Smooth muscle cell of the brain vasculature (primary cell): ENCODE measurements around the gene MAPKAPK3.
"Not testable (repeated sequence)": the region's sequence is repeated elsewhere in the genome, so short reads cannot be mapped to it uniquely, and the experiment has no call there.

Experiments used
- DNase-seq: peaks from one replicate; pipeline ENCODE4 v3.0.0-alpha.2; 2012; ENCODE audit warnings: low read depth, low spot score

Gene MAPKAPK3

DNA sequence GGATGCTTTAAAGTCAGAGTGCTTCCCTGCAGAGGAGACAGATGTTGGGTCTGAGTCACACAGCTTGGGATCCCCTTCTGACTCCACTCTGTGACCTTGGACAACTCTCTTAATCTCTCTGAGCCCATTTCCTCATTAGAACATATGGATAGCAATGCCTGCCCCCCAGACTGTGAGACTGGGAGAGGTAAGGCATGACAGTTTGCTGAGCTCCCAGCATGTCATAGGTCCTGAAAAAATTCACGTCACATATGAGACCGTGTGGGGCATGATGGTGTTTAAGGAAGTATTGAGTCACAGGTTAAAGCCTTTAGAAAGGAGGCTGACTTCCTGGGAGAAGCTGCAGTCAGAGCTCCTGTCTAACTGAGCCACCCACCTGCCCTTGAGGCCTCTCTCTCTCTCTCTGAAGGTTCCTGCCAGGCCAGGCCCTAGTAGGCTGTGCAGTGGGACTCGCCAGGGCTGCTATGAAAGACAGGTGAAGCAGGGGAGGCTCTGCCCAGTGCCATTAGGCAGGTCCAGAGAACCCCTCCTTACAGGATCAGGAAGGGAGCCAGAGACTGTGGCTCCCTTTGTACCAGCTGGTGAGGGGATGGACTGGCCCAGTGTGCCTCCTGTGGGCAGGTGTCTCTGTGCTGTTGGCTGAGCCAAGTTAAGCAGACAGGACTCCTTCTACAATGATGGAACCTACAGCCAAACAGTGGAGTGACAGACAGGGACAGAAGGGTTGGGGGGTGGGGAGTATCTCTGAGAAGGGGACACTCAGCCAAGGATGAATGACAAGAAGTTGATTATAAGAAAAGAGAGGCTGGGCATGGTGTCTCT is 38.3 kb downstream of the MAPKAPK3 start:
- DNase-seq = no peak

DNA sequence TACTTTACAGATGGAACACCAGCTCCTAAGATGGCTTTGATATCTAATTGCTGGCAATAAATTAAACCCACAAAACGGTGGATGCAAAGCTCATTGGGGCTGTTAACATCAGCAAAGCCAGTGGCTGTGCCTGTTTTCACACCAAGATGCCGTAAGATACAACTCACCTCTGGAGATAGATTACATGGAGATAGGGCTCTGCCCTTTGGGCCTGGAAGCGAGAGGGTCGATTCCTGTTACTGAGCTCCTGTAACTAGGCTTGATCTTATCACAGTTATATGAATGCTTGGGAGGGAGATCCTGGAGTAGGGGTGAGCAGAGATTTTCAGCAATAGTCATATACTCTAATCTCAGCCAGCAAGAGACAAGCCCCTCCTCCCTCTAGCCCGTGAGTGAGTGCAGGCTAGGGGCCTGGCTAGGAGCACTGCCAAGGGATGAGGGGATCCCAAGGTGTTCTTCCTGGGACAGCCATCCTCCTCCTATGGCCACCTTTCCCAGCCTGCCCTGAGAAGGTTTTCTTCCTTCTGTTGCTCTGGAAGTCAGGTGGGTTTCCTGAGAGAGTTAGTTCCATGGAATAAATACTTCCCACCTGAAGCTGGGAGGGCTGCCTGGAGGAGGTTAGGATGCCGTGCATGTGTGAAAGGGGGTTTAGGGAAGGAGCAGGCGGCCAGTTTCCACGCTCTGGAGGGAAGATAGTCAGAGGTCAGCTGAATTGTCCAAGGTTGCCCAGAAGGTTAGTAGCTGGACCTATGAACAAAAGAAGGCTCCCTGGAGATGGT is 39.7 kb downstream of the MAPKAPK3 start:
- DNase-seq = no peak

DNA sequence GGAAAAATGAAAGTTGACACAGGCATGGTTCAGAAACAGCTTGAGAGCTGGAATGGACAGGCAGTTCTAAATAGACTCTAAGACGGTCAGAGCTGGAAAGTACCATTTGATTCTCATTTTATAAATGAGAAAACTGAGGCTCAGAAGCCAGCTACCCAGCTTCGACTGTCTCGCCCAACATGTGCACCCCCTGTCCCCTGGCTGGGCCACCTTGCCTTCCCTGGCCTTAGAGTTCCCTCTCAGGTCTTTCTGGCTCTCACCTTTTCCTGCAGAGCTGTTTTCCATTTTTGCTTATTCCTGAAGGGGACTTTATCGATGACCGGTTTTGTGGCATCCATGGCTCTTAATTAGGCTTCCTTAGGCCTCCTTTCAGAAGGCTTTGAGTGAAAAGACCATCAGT is 40.5 kb downstream of the MAPKAPK3 start:
- no peak for DNase-seq

DNA sequence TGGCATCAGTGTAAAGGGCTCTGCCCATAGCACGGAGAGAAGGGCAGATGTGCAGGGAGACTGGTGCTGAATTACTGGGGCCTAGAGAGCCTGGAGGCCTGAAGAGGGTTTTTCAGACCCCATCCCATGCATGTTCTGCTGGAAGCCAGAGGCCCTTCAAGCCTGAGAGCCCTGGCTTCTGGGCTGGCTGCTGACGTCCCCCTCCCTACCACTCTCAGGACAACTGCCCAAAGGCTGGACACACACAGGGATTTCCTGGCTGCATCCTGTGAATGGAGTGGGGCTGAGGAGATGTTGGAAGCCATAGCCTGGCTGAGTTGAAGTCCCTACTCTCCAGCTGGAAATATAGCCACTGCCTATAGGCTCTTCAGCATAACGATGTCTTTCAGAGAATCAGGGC is 40.9 kb downstream of the MAPKAPK3 start:
- no peak for DNase-seq

DNA sequence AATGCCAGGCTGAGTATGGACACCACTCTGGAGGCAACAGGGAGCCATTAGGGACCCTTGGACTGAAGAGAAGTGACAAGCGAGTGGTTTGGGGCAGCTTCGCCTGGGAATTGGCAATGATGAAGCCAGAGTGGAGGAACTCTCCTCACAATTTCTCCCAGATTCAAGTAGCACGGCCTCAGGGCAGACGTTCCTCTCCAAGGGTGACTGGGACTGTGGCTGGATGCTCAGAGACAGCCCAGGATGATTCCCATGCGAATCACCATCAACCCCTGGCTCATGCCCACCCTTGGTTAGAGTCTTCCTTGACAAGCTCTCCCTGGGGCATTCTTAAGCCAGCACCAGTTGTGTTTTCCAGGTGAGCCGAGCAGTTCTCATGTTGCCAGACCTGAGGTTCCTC is 41.5 kb downstream of the MAPKAPK3 start:
- no peak for DNase-seq

DNA sequence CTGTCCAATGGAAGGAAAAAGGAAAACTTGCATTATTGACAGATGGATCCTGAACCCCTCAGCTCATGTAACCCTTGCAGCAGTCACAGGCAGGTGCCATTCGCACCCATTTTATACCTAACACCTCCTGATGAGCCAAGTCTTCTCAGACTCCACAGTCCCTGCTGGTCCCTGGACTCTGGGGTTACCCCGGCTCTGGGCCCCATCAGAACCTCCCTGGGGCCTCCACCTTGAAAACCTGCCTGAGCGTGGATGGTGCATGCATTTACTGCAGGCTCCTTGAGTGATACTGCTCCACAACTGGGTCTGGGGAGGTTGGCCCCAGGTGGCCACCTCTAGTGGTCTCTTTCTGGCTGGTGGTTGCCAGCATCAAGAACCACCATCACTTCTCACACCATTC is 41.9 kb downstream of the MAPKAPK3 start:
- DNase-seq = no peak

DNA sequence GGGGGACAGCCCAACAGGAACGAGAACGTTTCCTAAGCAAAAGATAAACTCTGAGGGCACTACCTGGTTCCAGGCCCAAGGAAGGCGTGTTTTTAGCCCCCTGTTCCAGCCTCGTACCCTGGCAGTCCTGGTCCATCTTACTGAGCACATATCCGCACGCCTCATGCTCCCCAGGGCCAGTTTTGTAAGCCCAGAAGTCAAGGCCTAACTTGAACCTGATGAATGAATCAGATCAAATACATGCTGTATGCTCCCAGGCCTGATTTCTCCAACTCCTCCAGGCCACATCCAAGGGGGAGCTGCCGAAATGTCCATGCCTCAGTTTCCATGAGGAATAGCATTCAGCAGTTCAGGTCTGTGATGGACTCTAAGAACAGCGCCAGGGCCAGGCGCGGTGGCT is 43.4 kb downstream of the MAPKAPK3 start:
- no peak for DNase-seq

DNA sequence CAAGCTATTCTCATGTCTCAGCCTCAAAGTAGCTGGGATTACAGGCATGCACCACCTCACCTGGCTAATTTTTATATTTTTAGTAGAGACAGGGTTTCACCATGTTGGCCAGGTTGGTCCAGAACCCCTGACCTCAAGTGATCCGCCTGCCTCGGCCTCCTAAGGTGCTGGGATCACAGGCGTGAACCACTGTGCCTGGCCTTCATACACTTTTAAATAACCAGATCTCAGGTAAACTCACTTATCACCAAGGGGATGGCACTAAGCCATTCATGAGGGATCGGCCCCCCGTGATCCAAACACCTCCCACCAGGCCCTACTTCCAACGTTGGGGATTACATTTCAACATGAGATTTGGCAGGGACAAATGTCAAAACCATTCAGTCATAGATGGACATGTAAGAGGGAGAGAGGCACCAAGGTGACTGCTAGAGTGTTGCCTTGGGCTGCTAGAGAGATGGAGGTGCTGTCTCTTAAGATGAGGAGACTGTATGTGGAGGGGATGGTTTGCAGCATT is 44.4 kb downstream of the MAPKAPK3 start:
- DNase-seq = no peak

DNA sequence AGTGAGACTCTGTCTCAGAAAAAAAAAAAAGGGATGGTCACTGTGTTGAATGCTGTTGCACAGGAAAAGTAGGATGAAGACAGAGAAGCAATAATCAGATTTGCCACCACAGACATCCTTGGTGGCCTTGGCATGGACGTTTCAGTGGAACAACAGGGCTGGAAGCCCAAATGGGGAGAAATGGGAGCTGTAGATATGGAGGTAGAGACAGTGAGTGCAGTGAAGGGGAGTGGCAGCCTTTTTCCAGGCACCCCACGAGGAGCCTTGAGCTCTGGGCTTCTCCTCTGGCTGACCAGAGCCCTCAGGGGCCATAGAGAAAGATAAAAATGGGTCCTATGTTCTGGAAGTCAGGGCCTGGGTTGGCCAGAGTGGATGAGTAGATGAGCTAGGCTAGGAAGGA is 45.5 kb downstream of the MAPKAPK3 start:
- no peak for DNase-seq

DNA sequence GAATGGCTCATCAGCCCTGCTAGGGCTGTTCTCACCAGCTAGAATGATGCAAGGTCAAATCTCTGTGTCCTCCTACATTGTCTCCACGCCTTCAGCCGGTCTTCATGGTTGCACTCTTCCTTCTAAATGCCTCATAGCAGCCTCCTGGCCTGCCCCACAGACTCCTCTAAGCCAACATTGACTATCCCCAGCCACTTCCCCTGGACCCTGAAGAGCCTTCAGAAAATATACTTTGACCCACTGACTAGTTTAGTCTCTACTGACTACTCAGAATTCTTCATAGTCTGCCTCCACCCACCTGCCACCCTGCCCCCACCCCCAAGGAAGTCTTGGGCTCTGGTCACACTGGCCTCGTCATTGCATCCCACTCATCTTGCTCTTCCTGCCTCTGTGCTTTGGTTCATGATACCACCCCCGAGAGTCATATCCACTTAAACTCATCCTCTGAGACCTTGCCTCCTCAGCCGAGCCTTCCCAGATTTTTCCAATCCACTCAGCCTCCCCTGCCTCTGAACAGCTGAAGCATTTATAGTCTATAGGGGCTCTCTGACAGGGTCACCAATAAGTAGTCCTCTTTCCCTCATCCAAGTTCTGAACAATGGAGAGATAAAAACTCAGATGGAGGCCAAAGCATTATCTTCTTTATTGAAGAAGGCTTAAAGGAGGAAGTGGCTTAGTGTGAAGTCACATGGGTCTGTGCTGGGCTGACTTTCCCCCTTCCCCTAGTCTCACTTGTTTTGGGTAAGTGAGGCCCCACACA is 48.3 kb downstream of the MAPKAPK3 start:
- DNase-seq = no peak

DNA sequence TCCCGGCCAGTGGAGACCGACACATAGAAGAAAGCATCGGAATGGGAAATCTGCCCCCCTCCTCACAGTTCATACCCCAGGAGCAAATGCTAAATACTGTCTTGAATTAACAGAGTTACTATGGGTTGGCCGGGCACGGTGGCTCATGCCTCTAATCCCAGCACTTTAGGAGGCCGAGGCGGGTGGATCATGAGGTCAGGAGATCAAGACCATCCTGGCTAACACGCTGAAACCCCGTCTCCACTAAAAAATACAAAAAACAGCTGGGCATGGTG is 48.8 kb downstream of the MAPKAPK3 start:
- DNase-seq = not testable (repeated sequence)

DNA sequence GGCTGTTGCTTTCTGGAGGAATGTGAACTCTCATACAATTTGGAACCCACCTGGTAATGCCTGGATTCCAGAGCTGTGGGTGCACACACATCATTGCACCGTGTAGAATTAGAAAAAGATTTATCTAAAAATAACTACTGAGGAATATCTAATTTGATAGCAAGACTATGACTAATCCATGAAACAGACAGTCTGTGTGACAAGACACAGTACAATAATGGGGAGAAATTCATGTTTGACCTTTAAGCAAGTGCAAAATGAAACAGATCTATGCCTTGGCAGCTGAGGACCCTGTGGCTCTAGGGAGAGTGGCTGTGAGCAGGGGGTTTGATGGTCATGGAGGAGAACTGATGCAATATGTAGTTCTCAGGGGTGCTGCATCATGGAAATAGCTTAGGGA is 49.9 kb downstream of the MAPKAPK3 start:
- no peak for DNase-seq

DNA sequence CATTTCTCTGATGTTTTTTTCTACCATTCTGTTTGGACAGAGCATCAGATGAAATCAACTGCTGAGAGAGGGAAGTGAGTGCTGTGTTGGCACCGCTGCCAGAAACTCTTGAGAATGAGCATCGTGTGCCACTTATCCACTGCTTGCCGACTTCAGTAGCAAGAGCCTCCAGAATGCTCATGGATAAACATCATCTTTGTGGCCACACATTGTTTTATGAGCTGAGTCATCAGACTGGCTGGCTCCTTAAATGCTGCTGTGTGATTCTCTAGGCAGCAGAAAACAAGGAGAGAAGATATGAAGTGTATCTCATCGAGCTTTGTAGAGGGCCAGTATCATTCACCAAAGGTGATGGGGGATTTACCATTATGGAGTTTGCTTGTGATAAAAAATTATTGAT is 54.4 kb downstream of the MAPKAPK3 start:
- DNase-seq = peak; percentile 15

DNA sequence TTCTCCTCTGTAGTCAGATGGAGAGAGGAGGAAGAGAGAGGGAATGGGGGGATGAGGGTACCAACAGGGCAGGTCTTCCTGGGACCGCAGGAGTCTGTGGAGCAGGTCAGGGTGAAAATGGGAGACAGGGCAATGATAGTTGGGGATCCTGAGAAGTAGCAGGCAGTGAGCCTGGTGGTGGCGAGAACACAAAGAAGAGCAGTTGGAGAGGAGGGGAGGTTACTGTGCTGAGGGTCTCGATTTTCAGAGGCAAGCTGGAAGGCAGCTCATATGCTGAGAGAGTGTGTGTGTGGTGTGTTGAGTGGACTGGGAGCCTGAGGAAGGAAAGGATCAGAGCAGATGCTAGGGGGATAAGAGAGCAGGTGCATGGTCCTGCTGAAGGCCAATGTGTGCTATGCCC is 55.7 kb downstream of the MAPKAPK3 start:
- DNase-seq = no peak

DNA sequence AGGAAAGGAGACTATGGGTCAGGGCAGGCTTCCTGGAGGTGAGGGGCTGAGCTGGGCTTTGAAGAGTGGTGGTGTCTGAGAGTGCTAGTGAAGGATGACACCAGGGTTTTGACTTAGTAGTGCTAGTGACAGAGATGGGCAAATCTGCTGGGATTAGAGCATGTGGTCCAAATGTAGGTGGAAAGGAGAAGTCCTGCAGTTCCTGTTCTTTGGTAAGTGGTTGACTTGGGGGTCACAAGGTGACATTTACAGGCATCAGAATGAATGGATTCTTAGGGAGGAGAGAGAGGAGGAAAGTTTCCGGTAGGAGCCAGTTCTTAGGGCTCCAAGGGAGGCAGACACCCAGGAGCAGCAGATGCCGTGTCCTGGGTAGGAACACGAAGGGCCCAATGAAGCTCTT is 57.0 kb downstream of the MAPKAPK3 start:
- no peak for DNase-seq

DNA sequence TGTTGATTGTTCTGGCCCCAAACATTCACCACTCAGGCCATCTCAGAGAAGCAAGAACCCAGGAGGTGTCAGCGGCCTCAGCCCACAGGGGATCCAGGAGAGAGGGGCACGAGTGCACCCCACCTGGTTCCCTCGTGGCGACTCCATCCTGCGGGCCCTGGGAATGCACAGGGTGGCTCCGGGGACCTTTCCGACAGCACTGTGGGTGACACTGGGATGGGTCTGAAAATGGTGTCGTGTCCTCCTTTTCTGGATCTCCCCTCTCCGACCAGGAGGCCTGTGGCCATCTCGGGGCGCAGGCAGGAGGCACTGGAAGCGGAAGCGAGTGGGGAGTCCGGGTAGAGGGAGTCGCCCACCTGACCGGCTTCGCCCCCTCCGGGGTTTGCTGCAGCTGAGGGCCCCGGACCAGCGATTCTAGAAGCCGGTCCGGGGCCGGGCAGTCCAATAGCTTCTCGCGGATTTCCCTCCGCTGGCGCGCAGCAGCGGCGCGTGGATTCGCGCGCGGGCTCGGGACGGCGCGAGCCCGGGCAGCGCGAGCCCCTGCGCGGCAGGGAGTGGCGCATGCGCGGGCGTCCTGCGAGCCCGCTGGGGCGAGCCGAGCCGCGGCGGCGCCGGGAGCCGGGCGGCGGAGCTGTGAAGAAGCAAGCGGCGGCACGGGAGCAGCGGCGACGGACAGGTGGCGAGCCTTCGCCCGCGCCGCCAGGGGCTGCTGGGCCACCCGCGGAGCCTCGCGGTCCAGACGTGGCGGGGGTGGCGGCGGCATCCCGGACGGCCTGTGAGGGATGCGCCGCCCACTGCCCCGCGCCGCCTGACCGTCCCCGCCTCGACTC is 57.6 kb downstream of the MAPKAPK3 start, which contains the start of gene DOCK3:
TSS of gene DOCK3 (plus strand) at position 579 of the 830 bp plus-strand sequence. CDS start 337 bp downstream, outside the sequence.
- no peak for DNase-seq

DNA sequence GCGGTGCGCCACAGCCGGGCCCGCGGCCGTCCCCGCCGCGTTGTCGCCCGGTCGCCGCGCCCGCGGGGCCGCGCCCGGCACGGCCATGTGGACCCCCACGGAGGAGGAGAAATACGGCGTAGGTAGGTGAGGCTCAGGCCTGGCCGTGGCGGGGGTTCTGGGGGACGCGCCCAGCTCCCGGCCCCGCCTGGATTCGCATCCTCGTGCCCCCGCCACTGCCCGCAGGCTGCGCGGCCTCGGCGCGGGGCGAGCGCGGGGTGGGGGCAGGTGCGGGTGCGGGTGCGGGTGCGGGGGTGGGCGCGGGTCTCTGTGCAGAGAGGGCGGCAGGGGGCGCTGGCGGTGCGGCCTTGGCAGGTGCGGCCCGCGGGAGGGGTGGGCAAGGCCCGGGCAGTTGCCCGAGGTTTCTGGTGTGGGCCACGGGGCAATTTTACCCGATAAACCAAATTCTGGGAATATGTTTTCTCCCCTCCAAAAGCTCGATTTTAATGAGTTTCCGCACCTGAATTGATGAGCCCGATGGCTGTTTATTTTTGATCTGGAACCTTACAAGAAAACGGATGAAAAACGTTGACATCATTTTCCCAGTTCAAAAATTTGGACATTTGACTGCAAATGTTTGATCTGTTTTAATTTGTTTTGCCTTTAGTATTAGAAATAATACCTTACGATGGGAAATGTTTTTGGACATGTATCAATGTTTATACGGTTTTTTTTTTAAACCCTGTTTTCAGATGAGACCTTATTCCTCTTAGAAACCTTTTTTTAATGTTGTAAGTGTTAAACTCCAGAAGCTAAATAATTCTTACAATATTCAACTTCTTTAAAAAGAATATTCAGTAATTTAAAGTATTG is 58.5 kb downstream of the MAPKAPK3 start:
- no peak for DNase-seq

DNA sequence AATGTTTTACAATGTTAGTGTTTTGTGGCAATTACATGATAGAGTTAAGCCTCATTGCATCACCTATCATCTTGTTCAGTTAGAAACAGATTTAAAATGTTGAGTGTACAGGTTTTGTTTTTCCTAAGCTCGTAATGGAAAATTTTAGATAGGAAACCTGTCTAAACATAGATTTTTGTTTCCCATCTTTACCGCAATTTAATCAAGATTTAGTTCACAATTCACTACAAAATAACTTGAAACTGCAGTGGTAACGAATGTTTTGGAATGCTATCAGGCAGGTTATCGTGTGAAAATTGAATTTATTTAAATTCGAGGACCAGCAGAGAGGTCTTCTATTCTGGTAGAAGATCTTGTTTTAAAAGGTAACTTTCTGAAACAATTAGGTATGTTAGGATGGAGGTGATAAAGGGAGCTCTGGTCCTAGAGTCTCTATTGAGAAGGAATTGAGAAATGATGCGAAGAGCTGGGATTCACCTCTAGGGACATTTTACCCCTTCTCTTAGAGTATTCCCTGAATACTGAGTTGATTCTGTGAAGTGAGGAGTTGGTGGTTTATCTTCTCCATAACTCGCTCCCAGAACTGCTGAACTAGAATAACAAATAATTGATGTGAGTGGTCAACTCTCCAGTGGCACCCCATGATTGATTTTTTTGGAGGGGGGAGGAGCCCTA is 59.2 kb downstream of the MAPKAPK3 start:
- DNase-seq = no peak

DNA sequence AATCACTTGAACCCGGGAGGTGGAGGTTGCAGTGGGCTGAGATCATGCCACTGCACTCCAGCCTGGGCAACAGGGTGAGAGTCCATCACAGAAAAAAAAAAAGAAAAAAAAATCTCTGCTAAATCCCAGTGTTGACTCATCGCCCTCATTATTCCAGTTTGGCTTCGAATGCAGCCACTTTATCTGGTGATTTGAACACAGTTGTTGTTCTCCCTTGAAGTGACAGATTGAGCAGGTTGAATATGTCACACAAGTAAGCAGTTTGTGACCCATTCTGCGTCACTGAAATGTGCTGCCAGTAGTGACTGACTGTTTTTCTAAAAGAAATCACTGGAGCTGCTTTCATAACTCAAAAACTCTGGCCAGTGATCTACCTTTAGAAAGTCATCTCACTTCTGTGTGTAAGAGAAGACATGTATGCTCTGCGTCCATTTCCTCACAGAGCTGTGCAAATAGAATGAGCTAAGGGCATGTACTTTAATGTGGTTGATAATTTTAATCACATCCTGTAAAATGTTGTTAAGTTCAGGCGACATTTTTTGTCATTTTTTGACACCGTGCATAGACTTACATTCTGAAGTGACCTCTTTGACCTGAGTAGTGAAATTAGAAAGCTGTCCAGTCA is 70.3 kb downstream of the MAPKAPK3 start:
- no peak for DNase-seq
